Testis (tissue), 2 donors: ENCODE measurements around the gene RABGAP1L.

ENCODE experiments used
- POLR2A ChIP-seq: fragments of 450-650 bp; IDR thresholded peaks from one replicate; pipeline ENCODE4 v1.6.1; 2017; ENCODE audit warnings: antibody characterized with exemption, mild to moderate bottlenecking, moderate library complexity
- TF ChIP-seq, protein P1 (sequence below), 3 experiments: fragments of 450-650 bp in 2 of 3; fragments of 200-600 bp in 1 of 3; sonication (generic) in 1 of 3; IDR thresholded peaks; one replicate each; pipeline ENCODE4 v1.5.1; 2016 to 2019; ENCODE audit warnings: antibody characterized with exemption in 3 of 3, mild to moderate bottlenecking in 2 of 3, moderate library complexity in 1 of 3

DNA sequence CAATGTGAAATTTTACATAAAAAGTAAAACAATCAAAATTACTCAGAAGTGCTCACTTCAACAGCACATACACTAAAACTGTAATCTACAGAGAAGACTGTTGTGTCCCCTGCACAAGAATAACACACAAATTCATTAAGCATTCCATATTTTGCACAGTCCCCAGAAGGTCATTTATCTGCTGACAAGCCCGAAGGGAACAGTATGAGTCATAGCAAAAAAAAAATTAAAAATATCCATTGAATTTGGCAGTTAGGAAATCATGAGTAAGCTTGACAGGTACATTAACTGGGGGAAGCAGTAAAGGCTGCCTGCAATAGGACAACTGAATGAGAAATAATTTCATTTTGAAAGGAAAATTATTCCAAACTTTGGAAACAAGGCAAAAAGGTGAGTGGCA lies 837.2 kb downstream of the RABGAP1L start:
- TF ChIP-seq, protein P1, sequence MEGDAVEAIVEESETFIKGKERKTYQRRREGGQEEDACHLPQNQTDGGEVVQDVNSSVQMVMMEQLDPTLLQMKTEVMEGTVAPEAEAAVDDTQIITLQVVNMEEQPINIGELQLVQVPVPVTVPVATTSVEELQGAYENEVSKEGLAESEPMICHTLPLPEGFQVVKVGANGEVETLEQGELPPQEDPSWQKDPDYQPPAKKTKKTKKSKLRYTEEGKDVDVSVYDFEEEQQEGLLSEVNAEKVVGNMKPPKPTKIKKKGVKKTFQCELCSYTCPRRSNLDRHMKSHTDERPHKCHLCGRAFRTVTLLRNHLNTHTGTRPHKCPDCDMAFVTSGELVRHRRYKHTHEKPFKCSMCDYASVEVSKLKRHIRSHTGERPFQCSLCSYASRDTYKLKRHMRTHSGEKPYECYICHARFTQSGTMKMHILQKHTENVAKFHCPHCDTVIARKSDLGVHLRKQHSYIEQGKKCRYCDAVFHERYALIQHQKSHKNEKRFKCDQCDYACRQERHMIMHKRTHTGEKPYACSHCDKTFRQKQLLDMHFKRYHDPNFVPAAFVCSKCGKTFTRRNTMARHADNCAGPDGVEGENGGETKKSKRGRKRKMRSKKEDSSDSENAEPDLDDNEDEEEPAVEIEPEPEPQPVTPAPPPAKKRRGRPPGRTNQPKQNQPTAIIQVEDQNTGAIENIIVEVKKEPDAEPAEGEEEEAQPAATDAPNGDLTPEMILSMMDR (IDR thresholded peaks at IDR 0.05): no peak
- TF ChIP-seq POLR2A: no peak
